GM21825 (cell line): ENCODE results near the gene GLRA2.
"Not testable (repeated sequence)": the region's sequence is repeated elsewhere in the genome, so short reads cannot be mapped to it uniquely, and the experiment has no call there.

Experiments
- ATAC-seq: cut with Tn5 transposase; IDR thresholded peaks from one replicate; pipeline ENCODE4 v1.9.1; 2021; ENCODE audit warnings: mild to moderate bottlenecking, moderate library complexity; ENCODE audit not compliant: unreplicated experiment

GLRA2 gene

DNA sequence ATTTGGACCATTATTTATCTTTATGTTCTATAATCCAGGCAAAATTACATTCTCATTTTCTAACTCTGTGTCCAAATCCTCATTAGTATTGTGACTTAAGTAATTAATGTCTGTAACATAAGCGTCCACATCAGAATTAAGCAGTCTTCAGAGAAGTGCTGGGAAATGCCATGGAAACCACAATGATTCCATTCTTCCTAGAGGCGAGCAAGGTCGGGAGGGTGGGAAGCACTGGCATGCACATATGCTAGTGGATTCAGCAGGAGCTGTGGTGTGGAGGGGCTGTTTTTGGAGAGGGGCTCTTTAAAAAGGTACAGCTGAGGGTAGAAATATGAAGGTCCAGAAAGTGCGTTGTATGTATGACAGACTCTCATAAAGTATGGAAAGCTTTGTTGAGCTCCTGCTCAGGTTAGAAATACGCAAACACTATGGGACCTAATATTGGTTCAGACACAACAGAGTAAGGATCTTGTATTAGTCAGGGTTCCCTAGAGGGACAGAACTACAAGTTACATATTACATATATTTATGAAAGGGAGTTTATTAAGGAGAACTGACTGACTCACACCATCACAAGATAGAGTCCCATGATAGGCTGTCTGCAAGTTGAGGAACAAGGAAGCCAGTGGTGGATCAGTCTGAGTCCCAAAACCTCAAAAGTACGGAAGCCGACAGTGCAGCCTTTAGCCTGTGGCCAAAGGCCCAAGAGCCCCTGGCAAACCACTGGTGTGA, 61.5 kb downstream of the GLRA2 start:
- ATAC-seq = no peak

DNA sequence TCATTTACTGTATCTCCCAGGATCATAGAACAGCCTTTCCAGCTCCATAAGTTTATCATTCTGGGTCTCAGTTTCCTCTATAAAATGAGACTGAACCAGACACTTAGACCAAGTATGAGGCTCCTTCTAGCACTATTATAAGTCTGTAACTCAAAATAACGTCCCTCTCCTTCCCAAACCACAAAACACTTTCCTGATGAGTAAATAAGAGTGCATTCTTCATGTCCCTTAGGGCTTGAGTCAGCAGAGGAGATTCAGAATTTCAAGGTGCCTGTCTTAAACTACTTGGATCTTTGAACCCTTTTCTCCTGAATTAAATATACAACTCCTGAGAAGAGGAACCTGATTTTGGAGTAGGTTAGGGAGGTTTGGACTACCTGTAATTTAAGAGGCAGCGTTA, 62.6 kb downstream of the GLRA2 start:
- ATAC-seq = no peak

DNA sequence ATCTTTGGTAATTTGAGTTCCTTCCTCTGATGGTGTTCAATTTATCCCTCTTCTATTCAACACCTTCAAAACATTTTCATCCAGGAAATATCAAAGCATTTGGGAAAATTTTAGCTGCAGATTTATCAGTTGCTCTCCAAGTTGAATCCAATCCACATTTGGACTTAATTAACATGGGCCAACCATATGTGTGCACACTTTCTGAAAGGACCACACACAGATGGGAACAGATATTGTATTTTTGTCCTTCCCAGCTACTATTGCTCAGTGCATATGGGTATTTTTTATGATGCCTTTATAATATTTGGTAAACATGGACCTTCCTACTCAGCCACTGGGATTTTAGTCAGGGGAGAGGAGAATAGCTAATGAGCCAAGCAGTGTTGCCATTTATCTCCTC, 65.2 kb downstream of the GLRA2 start:
- ATAC-seq = no peak

DNA sequence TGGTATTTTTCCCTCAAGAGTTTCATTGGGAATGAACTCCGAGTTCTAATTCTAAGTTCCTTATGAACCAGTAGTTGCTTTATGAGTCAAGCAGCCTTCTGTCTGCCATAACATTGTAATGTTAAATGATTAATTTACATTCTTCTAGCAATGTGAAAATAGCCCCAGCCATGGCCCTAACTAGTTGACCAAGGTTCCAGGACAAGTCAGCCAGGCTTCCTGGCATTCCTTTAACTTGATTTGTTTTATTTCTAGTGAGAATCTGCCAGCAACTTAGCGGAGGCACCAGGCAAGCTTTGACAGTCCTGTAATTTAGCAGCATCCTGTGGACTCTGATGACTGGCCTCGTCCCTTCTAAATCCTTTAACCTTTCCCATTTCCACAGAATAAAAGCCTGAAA, 69.0 kb downstream of the GLRA2 start:
- no peak for ATAC-seq

DNA sequence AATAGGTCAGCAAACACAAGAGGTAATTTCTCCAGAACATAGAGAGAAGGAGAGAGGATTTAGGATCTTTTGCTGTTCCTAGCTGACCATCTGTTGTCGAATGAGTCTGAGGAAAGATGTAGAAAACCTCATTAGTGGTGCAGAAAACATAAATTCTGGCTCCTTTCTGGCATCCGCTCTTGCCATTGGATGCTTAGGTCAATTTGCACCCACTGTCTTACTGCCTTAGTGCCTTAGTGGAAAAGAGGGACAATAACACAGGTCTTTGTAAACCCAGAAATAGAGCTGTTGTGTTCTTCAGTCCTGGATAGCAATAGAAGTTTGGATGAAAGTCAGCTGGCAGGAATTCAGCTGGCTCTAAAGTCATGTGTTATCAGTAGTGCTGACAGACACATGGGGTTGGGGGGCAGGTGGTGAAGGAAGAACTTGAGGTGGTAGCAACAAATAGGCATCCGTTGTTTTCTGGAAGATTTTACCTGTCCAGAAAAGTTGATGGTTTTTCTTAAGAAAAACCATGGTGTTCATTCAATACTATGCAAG, 78.2 kb downstream of the GLRA2 start:
- no peak for ATAC-seq

DNA sequence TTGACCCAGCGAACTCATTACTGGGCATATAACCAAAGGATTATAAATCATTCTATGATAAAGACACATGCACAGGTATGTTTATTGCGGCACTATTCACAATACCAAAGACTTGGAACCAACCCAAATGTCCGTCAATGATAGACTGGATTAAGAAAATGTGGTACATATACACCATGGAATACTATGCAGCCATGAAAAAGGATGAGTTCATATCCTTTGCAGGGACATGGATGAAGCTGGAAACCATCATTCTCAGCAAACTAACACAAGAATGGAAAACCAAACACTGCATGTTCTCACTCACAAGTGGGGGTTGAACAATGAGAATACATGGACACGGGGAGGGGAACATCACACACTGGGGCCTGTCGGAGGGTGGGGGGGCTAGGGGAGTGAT, 83.1 kb downstream of the GLRA2 start:
- not testable (repeated sequence) for ATAC-seq

DNA sequence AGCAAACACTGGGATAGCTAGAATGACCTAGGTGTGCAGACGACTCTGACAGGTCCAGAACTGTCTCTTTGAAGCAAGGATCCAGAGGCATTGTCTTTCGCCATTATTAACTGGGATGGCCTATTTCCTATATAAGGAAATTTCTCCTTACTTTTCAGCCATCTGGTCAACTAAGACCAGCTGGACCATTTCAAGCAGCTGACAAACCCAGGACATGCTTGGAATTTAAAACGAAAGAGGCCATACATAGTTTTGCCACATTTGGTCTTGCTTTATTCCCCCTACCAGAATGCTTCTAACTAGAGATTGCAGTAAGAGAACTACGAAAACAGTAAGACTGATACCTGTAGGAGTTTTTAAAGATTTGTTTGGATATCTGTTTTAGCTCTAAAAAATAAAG, 87.0 kb downstream of the GLRA2 start:
- no peak for ATAC-seq

DNA sequence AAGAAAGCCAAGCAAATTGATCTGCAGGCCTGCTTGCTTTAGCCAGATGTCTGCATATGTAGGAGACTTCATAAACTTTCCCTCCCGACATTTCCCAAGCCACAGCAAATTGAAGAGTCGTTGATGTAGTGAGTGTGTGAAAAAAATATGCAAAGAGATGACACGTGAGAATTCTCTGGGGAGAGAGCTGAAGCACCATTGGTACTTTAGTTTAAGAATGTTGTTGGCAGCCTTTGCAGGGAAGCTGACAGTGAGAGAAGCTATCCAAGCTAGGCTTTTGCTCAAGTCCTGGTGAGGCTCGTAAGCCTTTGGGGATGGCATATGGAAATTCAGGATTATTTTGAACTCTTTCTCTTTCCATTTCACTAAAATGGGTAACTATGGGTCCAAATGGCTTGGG, 87.5 kb downstream of the GLRA2 start:
- ATAC-seq = no peak

DNA sequence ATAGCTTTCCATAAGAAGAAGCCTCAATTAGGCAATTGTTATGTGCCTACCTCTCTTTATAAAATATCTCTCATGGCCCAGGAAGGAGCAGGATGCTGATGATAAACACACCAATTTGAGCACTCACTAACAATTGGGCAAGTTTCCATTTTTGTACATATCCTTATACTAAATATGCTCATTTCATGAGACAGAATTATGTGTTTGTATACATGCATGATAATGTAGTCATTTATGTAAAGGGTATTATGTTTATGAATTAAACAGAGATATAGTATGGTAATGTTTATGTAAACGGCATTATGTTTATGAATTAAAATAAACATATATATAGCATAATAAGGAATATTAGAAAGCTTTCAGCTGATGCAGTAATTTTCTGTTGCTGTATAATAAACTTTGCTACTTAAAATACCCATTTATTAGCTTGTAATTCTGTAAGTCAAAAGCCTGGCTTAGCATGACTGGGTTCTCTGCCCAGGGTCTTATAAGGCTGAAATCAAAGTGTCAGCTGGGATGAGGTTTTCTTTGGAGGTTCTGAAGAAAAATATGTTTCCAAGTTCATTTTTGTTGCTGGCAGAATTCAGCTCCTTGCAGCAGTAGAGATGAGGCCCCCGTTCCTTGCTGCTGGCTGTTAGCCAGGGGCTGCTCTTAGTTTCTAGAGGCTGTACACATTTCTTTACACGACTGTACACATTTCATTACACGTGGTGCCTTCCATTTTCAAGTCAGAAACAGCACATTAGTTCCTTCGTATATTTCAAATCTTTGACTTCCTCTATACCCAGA, 89.0 kb downstream of the GLRA2 start:
- ATAC-seq = no peak

DNA sequence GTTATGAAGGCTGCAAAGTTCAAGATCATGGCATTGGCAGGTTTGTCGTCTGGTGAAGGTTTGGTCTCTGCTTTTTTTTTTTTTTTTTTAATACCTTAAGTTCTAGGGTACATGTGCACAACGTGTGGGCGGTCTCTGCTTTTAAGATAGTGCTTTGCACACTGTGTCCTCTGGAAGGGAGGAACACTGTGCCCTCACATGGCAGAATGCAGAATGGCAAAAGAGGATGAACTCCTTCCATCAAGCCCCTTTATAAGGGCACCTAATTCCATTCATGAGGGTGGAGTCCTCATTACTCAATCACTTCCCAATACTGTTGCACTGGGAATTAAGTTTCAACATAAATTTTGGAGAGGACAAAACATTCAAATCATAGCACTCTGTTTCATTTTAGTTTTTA, 101.4 kb downstream of the GLRA2 start:
- ATAC-seq = no peak

DNA sequence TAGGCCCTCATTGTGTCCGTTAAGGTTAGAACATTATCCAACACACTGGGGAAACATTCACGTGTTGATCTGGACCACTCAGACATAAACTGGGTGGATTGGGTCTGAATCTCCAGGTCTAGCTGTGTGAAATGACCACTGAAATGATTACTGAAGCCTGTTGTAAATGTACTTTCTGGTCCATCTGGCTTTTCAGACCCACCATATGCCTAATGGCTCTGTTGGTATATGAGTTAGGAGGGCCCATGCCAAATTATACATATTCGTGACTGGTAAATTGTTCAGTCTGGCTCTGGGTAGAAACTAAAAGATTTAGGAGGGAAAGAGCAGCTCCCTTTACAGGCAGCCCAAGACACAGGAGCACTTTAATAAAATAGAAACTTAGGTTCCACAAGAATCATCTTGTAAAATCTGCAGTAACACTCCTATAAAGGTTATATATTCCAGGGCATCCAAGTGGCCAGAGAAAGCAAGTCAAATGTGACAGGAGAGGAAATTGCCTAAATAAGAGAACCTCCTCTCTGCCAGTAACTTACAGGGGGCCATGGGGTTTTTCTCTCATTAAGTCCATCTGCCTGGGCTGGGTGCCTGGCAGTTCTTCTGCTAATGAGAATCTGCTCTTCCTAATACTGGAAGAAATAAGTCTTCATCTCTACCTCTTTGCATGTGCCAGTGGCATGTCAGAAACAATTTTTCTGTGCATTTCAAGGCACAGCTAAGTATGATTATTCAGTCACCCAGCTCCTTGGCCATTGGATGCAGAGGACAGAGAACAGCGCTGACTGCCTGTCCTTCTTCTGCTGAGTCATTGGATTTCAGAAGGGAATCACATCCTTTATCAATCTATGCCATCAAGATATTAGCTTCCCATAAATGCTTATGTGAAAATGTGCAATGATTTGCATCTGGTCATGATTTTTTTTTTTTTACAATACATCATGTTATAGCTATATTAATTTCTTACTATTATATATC, 112.6 kb downstream of the GLRA2 start:
- no peak for ATAC-seq

DNA sequence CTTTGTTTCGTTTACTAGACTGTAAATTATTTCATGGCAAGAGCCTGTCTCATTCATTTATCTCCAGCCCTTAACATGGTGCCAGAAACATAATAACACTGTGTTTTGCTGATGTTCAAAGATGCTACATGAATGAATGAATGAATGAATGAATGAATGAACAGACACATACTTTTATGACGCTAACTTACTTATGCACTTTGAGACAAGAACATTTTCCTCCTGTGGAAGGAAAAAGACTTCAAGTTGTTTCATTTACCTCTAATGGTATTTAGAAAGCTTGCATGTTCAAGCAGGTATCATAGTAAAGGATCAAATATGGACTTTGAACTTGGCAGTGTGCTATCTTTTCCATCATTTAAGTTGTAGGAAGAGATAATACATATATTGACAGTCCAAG, 131.6 kb downstream of the GLRA2 start:
- no peak for ATAC-seq

DNA sequence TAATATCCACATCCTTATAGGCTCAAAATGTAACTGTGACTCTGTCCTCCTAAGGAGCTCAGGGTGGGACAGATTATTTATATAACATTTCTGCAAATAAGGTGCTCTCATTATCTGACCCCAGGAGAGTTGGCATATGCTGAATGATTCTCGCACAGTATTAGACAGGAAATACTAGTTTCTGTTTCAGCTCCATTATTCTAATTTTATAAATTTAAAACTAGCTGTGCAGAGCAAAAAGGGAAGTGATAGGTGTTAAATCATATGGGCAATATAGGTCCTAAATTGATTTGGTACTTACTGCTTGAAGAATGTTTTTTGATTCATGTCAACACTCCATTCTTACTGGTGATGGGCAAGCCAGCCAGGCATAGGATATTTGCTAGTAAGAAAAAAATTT, 141.5 kb downstream of the GLRA2 start:
- ATAC-seq = peak; percentile 67

DNA sequence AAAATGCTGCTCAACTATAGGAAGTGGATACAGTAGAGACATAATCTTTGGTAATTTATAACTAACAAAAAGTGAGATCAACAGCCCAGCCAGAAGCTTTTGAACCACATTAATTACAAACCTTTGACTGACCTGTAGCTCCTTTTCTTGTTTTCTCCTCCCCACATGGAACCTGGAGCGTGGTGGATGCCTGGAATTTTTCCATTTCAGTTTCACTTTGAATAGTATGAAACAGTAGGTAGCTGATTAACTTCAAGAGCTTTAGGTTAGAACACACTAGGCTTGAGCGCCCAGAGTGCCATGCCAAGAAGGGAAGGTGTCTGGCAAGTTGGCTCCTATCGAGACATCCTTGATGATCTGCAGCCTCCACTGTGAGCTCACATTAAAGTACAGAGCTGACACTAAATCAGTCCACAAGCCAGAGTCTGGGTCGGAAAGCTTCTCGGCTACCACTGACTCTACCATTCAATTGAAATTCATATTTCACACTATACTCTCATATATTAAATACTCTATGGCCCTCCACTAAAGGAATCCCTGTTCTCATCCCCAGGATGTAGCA, 143.4 kb downstream of the GLRA2 start:
- no peak for ATAC-seq

DNA sequence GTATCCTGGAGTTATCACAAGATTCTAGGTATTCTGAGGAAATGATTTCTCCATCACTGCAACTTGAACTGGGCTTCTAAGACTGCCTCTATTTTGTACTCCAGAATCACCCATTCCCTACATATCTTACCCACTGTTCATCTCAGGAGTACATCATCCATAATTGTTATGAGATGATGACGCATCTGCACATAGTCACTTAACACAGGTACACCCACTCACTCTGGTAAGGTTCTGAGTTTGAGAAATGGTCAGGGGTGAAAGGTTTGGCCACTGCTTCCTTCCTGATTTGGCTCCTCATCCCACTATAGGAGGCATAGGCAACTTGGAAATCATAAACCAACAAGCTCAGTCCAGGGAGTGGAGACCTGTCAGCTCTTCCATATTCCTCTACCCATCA, 143.9 kb downstream of the GLRA2 start:
- ATAC-seq = no peak

DNA sequence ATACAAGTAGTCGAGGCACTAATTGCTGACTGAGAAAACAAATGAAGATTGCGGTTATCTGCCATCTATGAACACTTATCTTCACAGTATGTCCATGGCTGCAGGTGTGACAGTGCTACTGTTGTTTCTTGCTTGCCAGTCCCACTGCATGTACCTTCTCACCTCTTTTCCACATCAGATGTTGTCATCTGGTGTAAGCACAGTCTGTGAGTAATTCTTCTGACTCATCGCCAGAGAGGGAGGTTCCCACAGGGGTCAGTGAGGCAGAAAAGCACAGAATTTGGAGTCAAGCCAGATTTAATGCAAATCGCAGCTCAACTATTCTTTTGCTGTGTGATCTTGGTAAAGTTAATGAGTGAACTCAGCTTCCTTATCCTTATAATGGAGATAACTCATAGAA, 144.4 kb downstream of the GLRA2 start:
- peak; percentile 87 for ATAC-seq

DNA sequence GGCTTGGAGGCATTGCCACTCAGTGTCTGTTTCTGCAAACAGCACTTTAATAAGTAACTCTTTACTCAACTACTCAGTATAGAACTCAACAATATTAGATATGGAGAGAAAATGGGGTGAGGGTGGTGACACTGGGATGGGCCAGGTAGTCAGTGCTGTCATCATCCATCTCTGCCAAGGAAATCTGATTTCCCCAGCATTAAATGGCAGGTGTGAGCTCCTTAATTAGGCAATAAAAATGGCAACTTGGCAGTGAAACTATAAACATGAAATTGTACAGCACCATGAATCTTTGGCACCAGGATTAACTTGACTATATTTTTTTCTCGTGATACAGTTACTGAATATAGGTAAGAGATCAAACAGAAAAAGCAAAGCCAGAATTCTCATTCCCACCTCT, 146.2 kb downstream of the GLRA2 start:
- ATAC-seq = no peak

DNA sequence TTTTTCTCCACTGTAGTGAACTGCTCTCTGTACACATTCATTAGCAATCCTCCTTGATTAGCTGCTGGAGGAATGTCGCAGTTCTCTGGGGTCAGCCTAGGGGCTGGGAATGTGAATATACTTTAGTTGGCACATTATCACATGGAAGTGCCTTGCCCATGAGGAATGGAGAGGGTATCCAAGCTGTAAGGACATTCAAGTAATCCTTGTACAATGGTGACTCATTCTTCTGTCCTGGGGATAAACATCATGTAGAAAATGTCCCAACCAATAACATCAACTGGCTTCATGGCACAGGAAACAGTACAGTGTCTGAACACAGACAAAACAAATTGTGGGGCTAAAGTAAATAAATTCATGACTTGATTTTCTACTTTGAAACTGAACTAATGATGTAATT, 147.1 kb downstream of the GLRA2 start:
- no peak for ATAC-seq

DNA sequence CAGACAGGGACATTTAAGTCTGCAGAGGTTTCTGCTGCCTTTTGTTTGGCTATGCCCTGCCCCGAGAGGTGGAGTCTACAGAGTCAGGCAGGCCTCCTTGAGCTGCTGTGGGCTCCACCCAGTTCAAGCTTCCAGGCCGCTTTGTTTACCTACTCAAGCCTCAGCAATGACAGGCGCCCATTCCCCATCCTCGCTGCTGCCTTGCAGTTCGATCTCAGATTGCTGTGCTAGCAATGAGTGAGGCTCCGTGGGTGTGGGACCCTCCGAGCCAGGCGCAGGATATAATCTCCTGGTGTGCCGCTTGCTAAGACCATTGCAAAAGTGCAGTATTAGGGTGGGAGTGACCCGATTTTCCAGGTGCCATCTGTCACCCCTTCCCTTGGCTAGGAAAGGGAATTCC, 159.0 kb downstream of the GLRA2 start:
- ATAC-seq = not testable (repeated sequence)

DNA sequence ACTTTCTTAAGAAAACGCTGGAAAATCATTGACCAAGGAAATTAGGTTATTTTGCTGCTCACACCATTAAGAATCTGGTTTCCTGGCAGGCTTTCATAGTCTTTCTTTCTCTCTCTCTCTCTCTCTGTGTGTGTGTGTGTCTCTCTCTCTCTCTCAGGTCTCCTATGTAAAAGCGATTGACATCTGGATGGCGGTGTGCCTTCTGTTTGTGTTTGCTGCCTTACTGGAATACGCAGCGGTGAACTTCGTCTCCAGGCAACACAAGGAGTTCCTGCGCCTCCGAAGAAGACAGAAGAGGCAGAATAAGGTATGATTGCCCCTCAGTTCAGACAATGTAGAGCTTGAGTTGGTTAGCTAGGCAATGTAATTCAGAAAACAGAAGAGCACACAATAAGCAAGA, 161.2 kb downstream of the GLRA2 start:
- ATAC-seq = no peak

DNA sequence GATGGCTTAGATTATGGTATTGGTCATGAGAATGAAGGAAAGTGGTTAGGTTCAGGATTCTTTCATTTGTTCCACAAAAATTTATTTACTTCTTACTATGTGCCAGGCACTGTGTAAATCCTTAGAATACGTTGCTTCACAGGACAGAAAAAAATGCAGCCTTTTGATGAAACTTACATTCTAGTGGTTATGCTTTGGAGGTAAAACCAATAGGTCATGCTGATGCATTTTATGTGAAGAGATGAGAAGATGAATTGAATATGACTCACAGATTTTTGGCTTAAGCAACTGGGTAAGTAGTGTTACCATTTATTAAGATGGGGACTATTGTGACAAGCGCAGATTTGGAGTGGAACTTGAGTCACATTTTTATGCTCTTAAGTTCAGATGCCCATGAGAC, 165.3 kb downstream of the GLRA2 start:
- no peak for ATAC-seq
